Effector CD8-positive, alpha-beta T cell (primary cell): ENCODE results near the gene TRDN.
"Not testable (repeated sequence)": the region's sequence is repeated elsewhere in the genome, so short reads cannot be mapped to it uniquely, and the experiment has no call there.

Experiments used
- DNase-seq: peaks from one replicate; lab custom pipeline; 2025; lab: John Stamatoyannopoulos, UW

Gene TRDN

GRCh38 chr6:123288649-123289048 lies 348.1 kb downstream of the TRDN start:
- DNase-seq = no peak

- DNase-seq = no peak
Observed at GRCh38 chr6:123276546-123276980, 360.2 kb downstream of the TRDN start.

GRCh38 chr6:123263981-123264380 lies 372.8 kb downstream of the TRDN start:
- DNase-seq = no peak

GRCh38 chr6:123240626-123241025 lies 396.1 kb downstream of the TRDN start:
- no peak for DNase-seq

GRCh38 chr6:123233336-123233735 lies 403.4 kb downstream of the TRDN start:
- no peak for DNase-seq

GRCh38 chr6:123227789-123228188 lies 409.0 kb downstream of the TRDN start:
- not testable (repeated sequence) for DNase-seq

- DNase-seq = no peak
Observed at GRCh38 chr6:123226398-123226797, 410.4 kb downstream of the TRDN start.

GRCh38 chr6:123224077-123224476 lies 412.7 kb downstream of the TRDN start:
- no peak for DNase-seq

- DNase-seq = no peak
Observed at GRCh38 chr6:123223461-123223860, 413.3 kb downstream of the TRDN start.

GRCh38 chr6:123215211-123215610 lies 421.5 kb downstream of the TRDN start:
- no peak for DNase-seq

GRCh38 chr6:123214433-123214832 lies 422.3 kb downstream of the TRDN start:
- no peak for DNase-seq

- DNase-seq = no peak
Observed at GRCh38 chr6:123213921-123214320, 422.8 kb downstream of the TRDN start.

GRCh38 chr6:123211777-123212545 lies 424.8 kb downstream of the TRDN start:
- no peak for DNase-seq

GRCh38 chr6:123210645-123211044 lies 426.1 kb downstream of the TRDN start:
- DNase-seq = no peak

GRCh38 chr6:123207967-123208510 lies 428.7 kb downstream of the TRDN start:
- no peak for DNase-seq

GRCh38 chr6:123203928-123204327 lies 432.8 kb downstream of the TRDN start:
- no peak for DNase-seq

GRCh38 chr6:123201869-123202372 lies 434.8 kb downstream of the TRDN start:
- DNase-seq = no peak

- DNase-seq = no peak
Observed at GRCh38 chr6:123193298-123193697, 443.5 kb downstream of the TRDN start.

- DNase-seq = no peak
Observed at GRCh38 chr6:123189816-123190215, 446.9 kb downstream of the TRDN start.

- DNase-seq = no peak
Observed at GRCh38 chr6:123182998-123183397, 453.8 kb downstream of the TRDN start.

GRCh38 chr6:123176706-123177105 lies 460.0 kb downstream of the TRDN start:
- no peak for DNase-seq

- no peak for DNase-seq
Observed at GRCh38 chr6:123171341-123172115, 465.2 kb downstream of the TRDN start.

GRCh38 chr6:123169774-123170095 lies 467.0 kb downstream of the TRDN start:
- no peak for DNase-seq
